OCI-LY1 (cell line): Measurements from ENCODE around the gene CCAR1.
"Not testable (repeated sequence)": the region's sequence is repeated elsewhere in the genome, so short reads cannot be mapped to it uniquely, and the experiment has no call there.

Experiments
- H2AFZ ChIP-seq: fragments of 200-600 bp; sonication (generic), shearing (Covaris generic); 2 replicates; pipeline ENCODE4 v1.6.0; 2014; ENCODE audit warnings: antibody characterized with exemption, mild to moderate bottlenecking, low read length
- H3F3A ChIP-seq: fragments of 200-600 bp; sonication (generic), shearing (Covaris generic); 2 replicates; pipeline ENCODE4 v1.6.0; 2014; ENCODE audit warnings: mild to moderate bottlenecking, antibody characterized with exemption, low read length, moderate library complexity; ENCODE audit not compliant: insufficient read depth
- H3K27ac ChIP-seq: fragments of 200-600 bp; sonication (generic); 2 replicates; pipeline ENCODE4 v1.5.1; 2014; ENCODE audit warnings: low read length, mixed run types, mild to moderate bottlenecking, low read depth; ENCODE audit not compliant: poor library complexity, severe bottlenecking
- H3K27me3 ChIP-seq: fragments of 200-600 bp; sonication (generic); 2 replicates; pipeline ENCODE4 v1.6.0; 2014; ENCODE audit warnings: antibody characterized with exemption, mild to moderate bottlenecking, low read length, moderate library complexity; ENCODE audit not compliant: insufficient read depth
- H3K36me3 ChIP-seq: fragments of 200-600 bp; sonication (generic); 2 replicates; pipeline ENCODE4 v1.6.1; 2014; ENCODE audit warnings: mild to moderate bottlenecking, antibody characterized with exemption, low read length, moderate library complexity, mixed read lengths; ENCODE audit not compliant: insufficient read depth
- H3K4me1 ChIP-seq: fragments of 200-600 bp; sonication (generic); 2 replicates; pipeline ENCODE4 v1.5.1; 2014; ENCODE audit warnings: mild to moderate bottlenecking, low read length, moderate library complexity; ENCODE audit not compliant: insufficient read depth, severe bottlenecking
- H3K4me2 ChIP-seq: fragments of 200-600 bp; sonication (generic), shearing (Covaris generic); 2 replicates; pipeline ENCODE4 v1.6.1; 2014; ENCODE audit warnings: low read length
- H3K4me3 ChIP-seq: fragments of 200-600 bp; sonication (generic); 2 replicates; pipeline ENCODE4 v1.5.1; 2014; ENCODE audit warnings: low read length, low read depth, mild to moderate bottlenecking, mixed read lengths; ENCODE audit not compliant: poor library complexity, severe bottlenecking
- H3K79me2 ChIP-seq: fragments of 200-600 bp; shearing (Covaris generic); 2 replicates; pipeline ENCODE4 v1.6.1; 2016; ENCODE audit warnings: mixed run types, low read length, mixed read lengths; ENCODE audit not compliant: insufficient read depth
- H3K9ac ChIP-seq: fragments of 200-600 bp; sonication (generic), shearing (Covaris generic); 2 replicates; pipeline ENCODE4 v1.6.1; 2014; ENCODE audit warnings: mild to moderate bottlenecking, low read length, mixed read lengths
- H3K9me2 ChIP-seq: fragments of 200-600 bp; sonication (generic), shearing (Covaris generic); 2 replicates; pipeline ENCODE4 v1.6.1; 2014; ENCODE audit warnings: low read depth, mild to moderate bottlenecking, low read length, mixed read lengths
- H3K9me3 ChIP-seq: fragments of 200-600 bp; shearing (Covaris generic); 2 replicates; pipeline ENCODE4 v1.6.1; 2014; ENCODE audit warnings: low read length, mixed read lengths
- H4K20me1 ChIP-seq: fragments of 200-600 bp; sonication (generic), shearing (Covaris generic); 2 replicates; pipeline ENCODE4 v1.6.0; 2016; ENCODE audit warnings: mild to moderate bottlenecking, low read length; ENCODE audit not compliant: insufficient read depth
- EZH2 ChIP-seq: fragments of 200-600 bp; sonication (generic), shearing (Covaris generic); IDR thresholded peaks from 2 replicates; pipeline ENCODE4 v1.8.0; 2017; ENCODE audit warnings: borderline replicate concordance, mixed run types, mild to moderate bottlenecking, antibody characterized with exemption, low read length, moderate library complexity, mixed read lengths
- TF ChIP-seq, protein P1 (sequence below): fragments of 200-600 bp; sonication (generic), shearing (Covaris generic); IDR thresholded peaks from 2 replicates; pipeline ENCODE4 v1.5.1; 2017; ENCODE audit warnings: mild to moderate bottlenecking, antibody characterized with exemption, low read length, moderate library complexity, mixed read lengths

Gene CCAR1

DNA sequence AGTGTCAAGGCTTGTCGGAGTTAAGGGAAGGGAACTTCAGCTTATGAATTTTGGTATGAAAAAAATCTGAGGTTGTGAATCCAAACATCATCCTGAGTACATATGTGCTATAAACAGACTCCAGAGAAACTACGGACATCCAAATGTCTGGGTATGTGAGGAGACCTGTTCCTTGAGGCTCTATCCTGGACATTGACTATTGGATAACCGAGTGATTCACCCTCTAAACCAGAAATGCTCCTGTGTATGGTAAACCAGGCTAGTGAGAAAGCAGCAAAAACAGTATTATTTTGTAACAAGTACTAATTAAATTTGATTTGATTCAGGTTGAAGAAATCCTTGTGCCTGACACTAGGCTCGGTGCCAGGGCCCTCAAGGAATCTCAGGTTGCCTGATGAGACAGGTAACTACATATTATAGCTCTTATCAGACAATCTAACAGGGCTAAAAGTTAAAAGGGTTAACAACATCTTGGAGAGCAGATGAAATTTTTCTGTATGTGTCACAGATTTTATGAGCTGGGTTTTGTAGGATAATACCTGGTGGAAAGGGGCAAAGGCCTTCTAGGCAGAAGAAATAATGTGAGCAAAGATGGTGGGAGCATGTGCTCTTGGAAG lies 95.9 kb downstream of the CCAR1 start:
- H3K9ac ChIP-seq = no peak overlapping the region
- H3K27ac ChIP-seq = no peak overlapping the region
- H3K4me2 ChIP-seq = no peak overlapping the region
- no peaks in the 10 kb centered on the region for H3K9me2 ChIP-seq
- H2AFZ ChIP-seq = no peak overlapping the region
- H3K36me3 ChIP-seq = no peaks in the 10 kb centered on the region
- no peaks in the 10 kb centered on the region for H4K20me1 ChIP-seq
- H3F3A ChIP-seq = no peaks in the 10 kb centered on the region
- no peak for TF ChIP-seq EZH2
- TF ChIP-seq, protein P1, sequence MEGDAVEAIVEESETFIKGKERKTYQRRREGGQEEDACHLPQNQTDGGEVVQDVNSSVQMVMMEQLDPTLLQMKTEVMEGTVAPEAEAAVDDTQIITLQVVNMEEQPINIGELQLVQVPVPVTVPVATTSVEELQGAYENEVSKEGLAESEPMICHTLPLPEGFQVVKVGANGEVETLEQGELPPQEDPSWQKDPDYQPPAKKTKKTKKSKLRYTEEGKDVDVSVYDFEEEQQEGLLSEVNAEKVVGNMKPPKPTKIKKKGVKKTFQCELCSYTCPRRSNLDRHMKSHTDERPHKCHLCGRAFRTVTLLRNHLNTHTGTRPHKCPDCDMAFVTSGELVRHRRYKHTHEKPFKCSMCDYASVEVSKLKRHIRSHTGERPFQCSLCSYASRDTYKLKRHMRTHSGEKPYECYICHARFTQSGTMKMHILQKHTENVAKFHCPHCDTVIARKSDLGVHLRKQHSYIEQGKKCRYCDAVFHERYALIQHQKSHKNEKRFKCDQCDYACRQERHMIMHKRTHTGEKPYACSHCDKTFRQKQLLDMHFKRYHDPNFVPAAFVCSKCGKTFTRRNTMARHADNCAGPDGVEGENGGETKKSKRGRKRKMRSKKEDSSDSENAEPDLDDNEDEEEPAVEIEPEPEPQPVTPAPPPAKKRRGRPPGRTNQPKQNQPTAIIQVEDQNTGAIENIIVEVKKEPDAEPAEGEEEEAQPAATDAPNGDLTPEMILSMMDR = no peak
- no peaks in the 10 kb centered on the region for H3K4me1 ChIP-seq
- H3K79me2 ChIP-seq = no peaks in the 10 kb centered on the region
- no peak overlapping the region for H3K4me3 ChIP-seq
- H3K9me3 ChIP-seq = no peaks in the 10 kb centered on the region
- no peaks in the 10 kb centered on the region for H3K27me3 ChIP-seq

- H3K27me3 ChIP-seq = not testable (repeated sequence)
Measured at GRCh38 chr10:68820359-68820758, 99.3 kb downstream of the CCAR1 start.

GRCh38 chr10:68822626-68823025 lies 101.6 kb downstream of the CCAR1 start:
- H3K36me3 ChIP-seq, H2AFZ ChIP-seq, H3K4me1 ChIP-seq, H3K27me3 ChIP-seq, H3K27ac ChIP-seq, H3K9me2 ChIP-seq, H4K20me1 ChIP-seq, H3K4me2 ChIP-seq, H3K9me3 ChIP-seq, H3F3A ChIP-seq, H3K4me3 ChIP-seq, H3K79me2 ChIP-seq, H3K9ac ChIP-seq: not testable (repeated sequence)

More at GRCh38 chr10:68820359-68820758, 99.3 kb downstream of the CCAR1 start:
- H3K79me2 ChIP-seq, H3F3A ChIP-seq, H3K4me2 ChIP-seq, H3K36me3 ChIP-seq, H3K9ac ChIP-seq, H3K9me3 ChIP-seq, H3K4me3 ChIP-seq, H3K9me2 ChIP-seq, H3K4me1 ChIP-seq, H4K20me1 ChIP-seq, H3K27ac ChIP-seq, H2AFZ ChIP-seq: not testable (repeated sequence)

DNA sequence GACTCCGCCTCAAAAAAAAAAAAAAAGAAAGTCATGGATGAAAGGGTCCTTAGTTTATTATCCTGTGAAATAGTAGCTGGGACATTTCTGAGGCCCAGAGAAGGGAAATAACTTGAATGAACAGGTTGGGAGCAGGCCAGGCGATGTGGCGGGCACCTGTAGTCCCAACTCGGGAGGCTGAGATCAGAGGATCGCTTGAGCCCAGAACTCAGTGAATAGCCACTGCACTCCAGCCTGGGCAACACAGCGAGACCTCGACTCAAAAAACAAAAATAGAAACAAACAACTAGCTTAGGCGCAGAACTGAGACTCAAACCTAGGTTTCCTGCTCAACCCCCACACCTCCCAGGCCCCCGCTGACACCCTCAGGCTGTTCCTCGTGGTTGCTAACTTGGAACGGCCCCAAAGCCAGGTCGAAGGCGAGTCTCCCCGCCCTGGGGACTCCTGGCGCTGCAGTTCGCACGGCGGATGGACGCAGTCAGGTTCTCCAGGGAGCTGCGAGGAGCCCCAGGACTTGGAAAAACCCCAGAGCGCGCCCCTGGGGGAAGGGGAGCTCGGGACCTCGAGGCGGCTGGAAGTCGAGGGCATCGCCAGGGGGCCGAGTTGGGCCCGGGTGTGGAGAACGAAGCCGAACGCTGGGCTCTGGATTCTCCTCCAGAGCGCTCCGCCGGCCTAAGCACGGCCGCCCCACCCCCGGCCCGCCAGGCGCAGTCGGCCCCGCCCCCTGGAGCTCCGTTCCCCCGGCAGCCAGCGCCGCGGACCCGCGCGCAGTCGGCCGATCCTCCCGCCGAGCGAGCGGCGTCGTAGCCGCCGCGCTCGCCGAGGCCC lies 105.9 kb downstream of the CCAR1 start, which contains the start of gene STOX1:
TSS of gene STOX1 (plus strand) at position 768 of the 828 bp plus-strand sequence. CDS start 93 bp downstream, outside the sequence.
- H3K36me3 ChIP-seq = no peaks in the 10 kb centered on the region; the same call in 1 of the 2 replicates
- no peaks in the 10 kb centered on the region for H3K9me3 ChIP-seq
- H3K79me2 ChIP-seq = no peaks in the 10 kb centered on the region
- no peak within 1 kb of the TSS for H3K27ac ChIP-seq
- peaks cover 12% of the 10 kb centered on the region for H3K4me1 ChIP-seq
- no peaks in the 10 kb centered on the region for H3K9me2 ChIP-seq
- H3K4me3 ChIP-seq = peak within 1 kb of the TSS; percentile 70
- H4K20me1 ChIP-seq = no peaks in the 10 kb centered on the region
- H2AFZ ChIP-seq = peak within 1 kb of the TSS; percentile 98
- H3F3A ChIP-seq = no peaks in the 10 kb centered on the region
- H3K4me2 ChIP-seq = peak within 1 kb of the TSS; percentile 93
- peak within 1 kb of the TSS; percentile 82 for H3K9ac ChIP-seq
- TF ChIP-seq EZH2 = no peak
- TF ChIP-seq, protein P1 = no peak
- H3K27me3 ChIP-seq = peaks cover 8% of the 10 kb centered on the region; the same call in 1 of the 2 replicates

- not testable (repeated sequence) for H3K36me3 ChIP-seq, H3K9me3 ChIP-seq, H4K20me1 ChIP-seq, H3K27ac ChIP-seq, H3K27me3 ChIP-seq, H2AFZ ChIP-seq, H3K9me2 ChIP-seq, H3K79me2 ChIP-seq, H3K9ac ChIP-seq, H3F3A ChIP-seq
- H3K4me3 ChIP-seq = peak overlapping the region; percentile 70
- peaks cover 12% of the 10 kb centered on the region for H3K4me1 ChIP-seq
- peak overlapping the region; percentile 93 for H3K4me2 ChIP-seq
Measured at GRCh38 chr10:68827592-68827959, 106.5 kb downstream of the CCAR1 start.
